GM06990 (cell line): Measurements from ENCODE around the gene EFCAB8.

ENCODE experiments used
- DNase-seq: peaks from one replicate; pipeline ENCODE4 v3.0.0-alpha.2; 2011; ENCODE audit not compliant: insufficient read length; ENCODE audit errors: extremely low read depth
- H3K27me3 ChIP-seq: replicated peaks from 2 replicates; pipeline ENCODE4 v1.6.0; 2011; ENCODE audit warnings: low read length; ENCODE audit not compliant: control insufficient read depth, insufficient read depth
- H3K36me3 ChIP-seq: 2 replicates; pipeline ENCODE4 v1.5.1; 2011; ENCODE audit warnings: low read length; ENCODE audit not compliant: control insufficient read depth, insufficient read depth
- H3K4me3 ChIP-seq: replicated peaks from 2 replicates; pipeline ENCODE4 v1.5.1; 2011; ENCODE audit warnings: low read depth, mild to moderate bottlenecking, control low read depth, low read length
- CTCF ChIP-seq: IDR thresholded peaks from 2 replicates; pipeline ENCODE4 v1.5.1; 2011; ENCODE audit warnings: low read length, control low read depth, mild to moderate bottlenecking, inconsistent platforms; ENCODE audit not compliant: insufficient read depth, poor library complexity, severe bottlenecking

Gene EFCAB8

GRCh38 chr20:32995802-32996201, 137.1 kb downstream of the EFCAB8 start:
- Histone ChIP-seq H3K27me3 (no peaks in the 10 kb centered on the region), H3K36me3 (no peaks in the 10 kb centered on the region), H3K4me3 (no peak overlapping the region)
- TF ChIP-seq CTCF = no peak
- no peak for DNase-seq

- H3K27me3 ChIP-seq = no peaks in the 10 kb centered on the region
- DNase-seq = no peak
- no peak for TF ChIP-seq CTCF
- no peak overlapping the region for H3K4me3 ChIP-seq
- no peaks in the 10 kb centered on the region for H3K36me3 ChIP-seq
These were observed 138.7 kb downstream of the EFCAB8 start for GRCh38 chr20:32997431-32997830.

- Histone ChIP-seq H3K4me3 (no peak overlapping the region), H3K36me3 (no peaks in the 10 kb centered on the region), H3K27me3 (no peaks in the 10 kb centered on the region)
- TF ChIP-seq CTCF = no peak
- DNase-seq = no peak
These were observed 141.0 kb downstream of the EFCAB8 start for GRCh38 chr20:32999603-33000250.

GRCh38 chr20:33000802-33001466, 142.2 kb downstream of the EFCAB8 start:
- TF ChIP-seq CTCF = no peak
- no peak for DNase-seq
- H3K36me3 ChIP-seq = no peaks in the 10 kb centered on the region
- no peak overlapping the region for H3K4me3 ChIP-seq
- H3K27me3 ChIP-seq = no peaks in the 10 kb centered on the region

GRCh38 chr20:33002087-33002808, 143.5 kb downstream of the EFCAB8 start:
- Histone ChIP-seq H3K36me3 (no peaks in the 10 kb centered on the region), H3K27me3 (no peaks in the 10 kb centered on the region), H3K4me3 (no peak overlapping the region)
- no peak for DNase-seq
- TF ChIP-seq CTCF = no peak
